Measurements from ENCODE around the gene EIF3F. TPM values are rescaled to one million over a fixed set of nuclear protein-coding genes. Genes with fewer than 3 reads are reported as not detected.

EIF3F gene
- total and polyA plus RNA-seq, 2 of the 8 experiments (the other 6 are each of a cell fraction or from before 2014, with no cell fraction given) = 222 to 388 TPM

- TF ChIP-seq TBP (IDR thresholded peaks at IDR 0.05; ENCODE audit: low read depth, low read length) (no peak), JUND (IDR thresholded peaks at IDR 0.05; ENCODE audit: low read length) (no peak), RFX5 (IDR thresholded peaks at IDR 0.05; ENCODE audit: borderline replicate concordance, low read depth, low read length) (no peak), EP300 (IDR thresholded peaks at IDR 0.05; ENCODE audit: borderline replicate concordance in 1 of 2, low read depth in 2 of 2, low read length in 2 of 2) (no peak), POLR2A (IDR thresholded peaks at IDR 0.05; ENCODE audit: control extremely low read depth in 1 of 2, low read depth in 2 of 2, low read length in 2 of 2) (no peak)
Observed at GRCh38 chr11:8025123-8025522, 38.0 kb downstream of the EIF3F start (continued).

Measured in H1 (cell line).